Fibroblast of mammary gland (primary cell): ENCODE data around the gene LNP1.
"Not testable (repeated sequence)": the region's sequence is repeated elsewhere in the genome, so short reads cannot be mapped to it uniquely, and the experiment has no call there.

ENCODE experiments used
- DNase-seq: peaks from one replicate; pipeline ENCODE4 v3.0.0-alpha.2; 2010; ENCODE audit warnings: low read depth
- H3K4me3 ChIP-seq: 2 replicates; pipeline ENCODE4 v1.5.1; 2011; ENCODE audit warnings: low read depth, mild to moderate bottlenecking, low read length, moderate library complexity; ENCODE audit not compliant: control insufficient read depth
- CTCF ChIP-seq: conservative IDR thresholded peaks from 2 replicates; pipeline ENCODE4 v1.5.1; 2011; ENCODE audit warnings: low read depth, low read length, inconsistent platforms; ENCODE audit not compliant: control insufficient read depth, insufficient read depth

LNP1 gene, protein sequence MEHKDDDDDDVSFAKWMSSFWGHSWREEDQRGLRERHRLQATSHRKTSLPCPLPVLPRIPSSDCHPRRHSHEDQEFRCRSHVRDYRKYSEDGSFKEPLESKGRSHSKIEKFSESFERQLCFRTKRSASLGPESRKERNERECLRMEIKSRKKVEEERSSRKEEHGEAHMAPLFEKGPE

DNA sequence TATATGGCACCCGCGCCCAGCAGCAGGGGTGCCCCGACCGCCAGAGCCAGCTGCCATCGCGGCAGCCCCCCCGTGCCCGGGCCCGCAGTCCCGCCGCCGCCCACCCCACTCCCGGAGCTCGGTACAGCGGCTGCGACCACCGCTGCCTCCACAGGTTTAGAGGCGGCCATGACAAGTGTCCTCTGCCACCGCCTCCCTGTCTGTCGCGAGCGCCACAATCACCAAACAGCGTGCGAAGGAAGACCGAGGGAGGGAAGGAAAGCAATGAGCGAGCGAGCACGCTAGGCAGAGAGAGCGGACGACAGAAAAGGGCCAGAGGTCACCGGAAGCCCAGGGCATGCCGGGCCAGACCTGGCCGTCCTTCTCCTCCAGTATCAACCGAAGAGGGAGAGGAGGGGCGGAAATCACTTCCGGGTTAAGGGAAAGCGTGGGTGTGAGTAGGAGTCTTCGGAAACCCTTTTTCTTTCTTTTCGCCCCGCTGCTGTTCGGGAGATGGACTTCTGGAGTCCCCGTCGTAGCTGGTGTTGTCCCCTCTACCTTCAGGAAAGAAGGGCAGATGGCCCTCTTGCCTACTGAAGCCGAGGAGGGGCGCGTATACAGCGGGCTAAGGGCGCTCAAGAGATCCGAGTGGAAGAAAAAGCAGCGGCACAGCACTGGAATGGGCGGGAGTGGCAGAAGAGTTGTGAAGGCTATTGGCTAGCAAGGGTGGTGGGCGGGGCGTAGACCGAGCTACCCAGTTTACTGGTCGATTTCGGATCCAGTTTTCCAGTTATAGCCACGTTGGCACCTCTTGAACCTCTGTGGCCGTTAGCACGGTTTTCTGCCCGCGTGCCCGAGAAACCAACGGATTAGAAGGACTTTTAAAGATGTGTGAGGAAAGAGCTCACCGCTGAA, at the start of gene LNP1, which contains the start of gene TOMM70:
Gene LNP1, plus strand, starts transcription at position 760 of the 894 bp plus-strand sequence. CDS start 28,191 bp downstream, outside the sequence.
Gene TOMM70, minus strand, starts transcription at position 310 of the 894 bp plus-strand sequence. Its CDS starts 140 bp downstream, at position 170.
- no peak for TF ChIP-seq CTCF
- DNase-seq, result peak; percentile 97
- peak within 1 kb of the TSS; percentile 75 for H3K4me3 ChIP-seq

DNA sequence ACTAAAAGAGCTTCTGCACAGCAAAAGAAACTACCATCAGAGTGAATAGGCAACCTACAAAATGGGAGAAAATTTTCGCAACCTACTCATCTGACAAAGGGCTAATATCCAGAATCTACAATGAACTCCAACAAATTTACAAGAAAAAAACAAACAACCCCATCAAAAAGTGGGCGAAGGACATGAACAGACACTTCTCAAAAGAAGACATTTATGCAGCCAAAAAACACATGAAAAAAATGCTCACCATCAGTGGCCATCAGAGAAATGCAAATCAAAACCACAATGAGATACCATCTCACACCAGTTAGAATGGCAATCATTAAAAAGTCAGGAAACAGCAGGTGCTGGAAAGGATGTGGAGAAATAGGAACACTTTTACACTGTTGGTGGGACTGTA, 49.6 kb upstream of the LNP1 start:
- not testable (repeated sequence) for DNase-seq, H3K4me3 ChIP-seq

GRCh38 chr3:100352296-100353231, 48.8 kb upstream of the LNP1 start:
- TF ChIP-seq CTCF, result no peak
- H3K4me3 ChIP-seq, result no peak overlapping the region
- DNase-seq, result no peak

DNA sequence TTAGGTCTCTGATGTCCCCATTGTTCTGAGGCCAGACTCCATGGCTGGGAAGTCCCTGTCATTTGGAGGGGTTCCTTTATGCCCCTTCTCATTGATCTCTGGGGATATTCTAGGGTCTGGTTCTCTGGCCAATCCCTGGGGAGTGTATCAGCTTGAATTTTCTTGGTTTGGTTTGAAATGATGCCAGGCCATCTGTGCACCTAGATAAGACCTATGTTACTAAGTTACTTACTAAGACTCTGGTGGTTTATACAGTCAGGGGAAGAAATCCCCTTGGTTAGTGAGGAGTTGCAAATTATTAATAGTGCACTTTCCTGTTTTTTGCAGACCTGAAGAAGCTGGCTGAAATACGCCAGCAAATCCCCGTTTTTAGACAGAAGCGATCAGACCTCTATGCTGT, 46.5 kb upstream of the LNP1 start:
- TF ChIP-seq CTCF, result no peak
- H3K4me3 ChIP-seq, result no peak overlapping the region
- DNase-seq, result no peak

DNA sequence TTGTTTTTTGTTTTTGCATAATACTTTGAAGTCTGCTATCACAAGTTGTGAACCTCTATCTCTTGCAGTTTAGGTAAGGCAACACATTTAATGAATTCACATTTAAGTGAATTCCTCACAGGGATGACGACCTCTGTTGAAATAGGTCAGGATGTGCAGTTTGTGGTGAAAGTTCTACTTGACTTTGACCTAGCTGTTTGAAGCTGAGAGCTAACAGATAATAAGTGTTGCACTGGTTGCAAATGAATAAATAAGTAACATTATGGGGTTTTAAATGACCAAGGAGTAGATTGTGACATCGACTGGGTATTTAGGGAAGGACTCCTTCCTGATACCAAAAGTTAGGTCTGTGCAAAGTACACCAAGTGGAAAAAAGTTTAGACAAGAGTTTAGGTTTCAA, 42.9 kb upstream of the LNP1 start:
- H3K4me3 ChIP-seq, result no peak overlapping the region
- no peak for DNase-seq
- no peak for TF ChIP-seq CTCF

DNA sequence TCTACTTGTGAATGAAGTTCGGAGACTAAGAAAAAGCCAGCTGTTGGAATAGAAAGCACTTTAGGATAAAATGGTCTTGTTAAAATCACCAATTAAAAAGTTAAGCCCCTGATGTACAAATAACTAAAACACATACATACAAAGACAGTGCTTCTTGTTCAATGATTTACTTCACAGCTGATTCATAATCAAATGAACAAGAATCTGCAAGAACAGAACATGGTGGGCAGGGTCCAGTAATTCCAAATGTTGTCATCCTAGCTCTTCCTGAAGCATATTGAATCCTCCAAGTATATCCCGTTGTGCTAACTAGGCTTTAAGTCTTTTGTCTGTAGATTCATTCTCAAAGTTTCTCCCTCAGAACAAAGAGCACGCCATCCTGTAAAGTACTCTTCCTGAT, 42.3 kb upstream of the LNP1 start:
- H3K4me3 ChIP-seq, result no peak overlapping the region
- no peak for DNase-seq
- no peak for TF ChIP-seq CTCF
